IMR-90 (cell line): ENCODE data around the gene ZNF611. TPM values are rescaled to one million over a fixed set of nuclear protein-coding genes. Genes with fewer than 3 reads are reported as not detected.

Source experiments
- ATAC-seq: fragments of 200-7000 bp; cut with Tn5 transposase; 2 replicates; pipeline ENCODE4 v1.9.1; 2020; ENCODE audit warnings: low read depth, mild to moderate bottlenecking, moderate library complexity
- BruUV-seq: library from RNA; stranded (reverse); fragments of 400-500 nt; replicated peaks from 2 replicates; lab custom pipeline; 2021; lab: Mats Ljungman, UMichigan
- CTCF ChIA-PET: fragments of 300-600 bp; formaldehyde crosslinking; extraction: SDS; loops from one replicate; lab custom pipeline; 2021; ENCODE audit warnings: antibody characterized with exemption; lab: Yijun Ruan, JAX
- POLR2A ChIA-PET: fragments of 300-600 bp; sonication (Branson Sonifier 250); formaldehyde crosslinking; loops from one replicate; lab custom pipeline; 2022; ENCODE audit warnings: antibody characterized with exemption; ENCODE audit not compliant: unreplicated experiment; lab: Charles Lee
- DNase-seq: peaks from one replicate; pipeline ENCODE4 v3.0.0; 2013
- H2AFZ ChIP-seq: replicated peaks from 2 replicates; pipeline ENCODE3; 2013; ENCODE audit warnings: low read length, mild to moderate bottlenecking; ENCODE audit not compliant: poor library complexity
- H2AK5ac ChIP-seq: 2 replicates; pipeline ENCODE4 v1.6.1; 2013; ENCODE audit warnings: low read depth, low read length, inconsistent platforms
- H2AK9ac ChIP-seq: replicated peaks from 2 replicates; pipeline ENCODE3; 2013; ENCODE audit warnings: mild to moderate bottlenecking, low read depth, low read length, moderate library complexity; ENCODE audit not compliant: poor library complexity
- H2BK120ac ChIP-seq: 2 replicates; pipeline ENCODE4 v1.6.1; 2013; ENCODE audit warnings: low read depth, low read length, inconsistent platforms
- H2BK15ac ChIP-seq: 3 replicates; pipeline ENCODE4 v1.6.1; 2013; ENCODE audit warnings: low read depth, low read length, inconsistent platforms
- H2BK20ac ChIP-seq: 2 replicates; pipeline ENCODE4 v1.6.1; 2013; ENCODE audit warnings: low read depth, mild to moderate bottlenecking, inconsistent platforms, low read length, moderate library complexity
- H2BK5ac ChIP-seq: 2 replicates; pipeline ENCODE4 v1.6.1; 2013; ENCODE audit warnings: mild to moderate bottlenecking, low read depth, low read length, inconsistent platforms; ENCODE audit not compliant: poor library complexity, severe bottlenecking
- H3K14ac ChIP-seq: replicated peaks from 2 replicates; pipeline ENCODE4 v1.6.1; 2013; ENCODE audit warnings: low read depth, low read length, inconsistent platforms
- H3K18ac ChIP-seq: 2 replicates; pipeline ENCODE4 v1.6.1; 2013; ENCODE audit warnings: low read depth, low read length, control low read depth
- H3K23ac ChIP-seq: 2 replicates; pipeline ENCODE4 v1.6.1; 2013; ENCODE audit warnings: low read depth, low read length, inconsistent platforms
- H3K27ac ChIP-seq: 2 replicates; pipeline ENCODE4 v1.5.1; 2013; ENCODE audit warnings: mild to moderate bottlenecking, control low read depth, low read length; ENCODE audit not compliant: insufficient read depth
- H3K27me3 ChIP-seq: 2 replicates; pipeline ENCODE4 v1.6.1; 2013; ENCODE audit warnings: low read length; ENCODE audit not compliant: control insufficient read depth, insufficient read depth
- H3K36me3 ChIP-seq: 2 replicates; pipeline ENCODE4 v1.6.1; 2013; ENCODE audit warnings: low read length, mixed read lengths; ENCODE audit not compliant: control insufficient read depth, insufficient read depth
- H3K4ac ChIP-seq: 2 replicates; pipeline ENCODE4 v1.6.1; 2013; ENCODE audit warnings: low read depth, low read length, inconsistent platforms
- H3K4me1 ChIP-seq: 2 replicates; pipeline ENCODE4 v1.6.1; 2013; ENCODE audit warnings: low read length, mixed read lengths; ENCODE audit not compliant: control insufficient read depth, insufficient read depth
- H3K4me2 ChIP-seq: 2 replicates; pipeline ENCODE4 v1.6.1; 2013; ENCODE audit warnings: low read depth, mild to moderate bottlenecking, control low read depth, low read length, moderate library complexity
- H3K4me3 ChIP-seq: 2 replicates; pipeline ENCODE4 v1.5.1; 2013; ENCODE audit warnings: low read depth, mild to moderate bottlenecking, control low read depth, low read length, moderate library complexity; ENCODE audit not compliant: insufficient read depth
- H3K56ac ChIP-seq: 2 replicates; pipeline ENCODE4 v1.6.1; 2013; ENCODE audit warnings: low read length, inconsistent platforms; ENCODE audit not compliant: insufficient read depth; ENCODE audit errors: extremely low read depth
- H3K79me1 ChIP-seq, 2 experiments: 2 replicates each; pipeline ENCODE4 v1.6.1; 2013; ENCODE audit warnings: low read length in 2 of 2, inconsistent platforms in 1 of 2, low read depth in 1 of 2
- H3K9ac ChIP-seq: 2 replicates; pipeline ENCODE4 v1.6.1; 2013; ENCODE audit warnings: low read depth, low read length, control low read depth
- H3K9me1 ChIP-seq: 2 replicates; pipeline ENCODE4 v1.6.1; 2013; ENCODE audit warnings: low read length, inconsistent platforms; ENCODE audit not compliant: insufficient read depth
- H3K9me3 ChIP-seq: 2 replicates; pipeline ENCODE4 v1.6.1; 2013; ENCODE audit warnings: low read length; ENCODE audit not compliant: control insufficient read depth, insufficient read depth
- H4K20me1 ChIP-seq: 2 replicates; pipeline ENCODE4 v1.6.1; 2013; ENCODE audit warnings: low read length, inconsistent platforms; ENCODE audit not compliant: insufficient read depth
- H4K5ac ChIP-seq: 2 replicates; pipeline ENCODE4 v1.6.1; 2013; ENCODE audit warnings: mild to moderate bottlenecking, low read depth, low read length, control low read depth
- H4K8ac ChIP-seq, 2 experiments: 2 replicates each; pipeline ENCODE4 v1.6.1; 2013; ENCODE audit warnings: low read depth in 2 of 2, low read length in 2 of 2, control low read depth in 1 of 2, inconsistent platforms in 1 of 2
- H4K91ac ChIP-seq: 2 replicates; pipeline ENCODE4 v1.6.1; 2013; ENCODE audit warnings: low read depth, low read length, inconsistent platforms; ENCODE audit not compliant: insufficient read depth
- CTCF ChIP-seq: conservative IDR thresholded peaks from 2 replicates; pipeline ENCODE4 v1.5.1; 2012; ENCODE audit warnings: mild to moderate bottlenecking, low read depth, low read length, improper control_type of control experiment
- FOS ChIP-seq: fragments of 150-350 bp; IDR thresholded peaks from 2 replicates; pipeline ENCODE4 v1.6.1; 2016; ENCODE audit warnings: low read depth, low read length
- MAZ ChIP-seq: IDR thresholded peaks from 2 replicates; pipeline ENCODE4 v1.6.1; 2012; ENCODE audit warnings: low read depth, mild to moderate bottlenecking, low read length, improper control_type of control experiment, moderate library complexity, borderline replicate concordance
- MXI1 ChIP-seq: IDR thresholded peaks from 2 replicates; pipeline ENCODE4 v1.6.1; 2012; ENCODE audit warnings: low read depth, mild to moderate bottlenecking, low read length, moderate library complexity, borderline replicate concordance
- RCOR1 ChIP-seq: IDR thresholded peaks from 2 replicates; pipeline ENCODE4 v1.6.1; 2012; ENCODE audit warnings: mild to moderate bottlenecking, low read length, improper control_type of control experiment; ENCODE audit not compliant: insufficient replicate concordance
- SMC3 ChIP-seq: fragments of 150-350 bp; IDR thresholded peaks from 2 replicates; pipeline ENCODE4 v1.6.1; 2016; ENCODE audit warnings: low read depth, mild to moderate bottlenecking, antibody characterized with exemption, low read length, moderate library complexity
- WGBS, 2 experiments: methylation state at CpG; one replicate each; pipeline versions ENCODE4 v1.1.5 to v1.1.7; 2013; ENCODE audit warnings: missing lambda C conversion rate in 2 of 2; ENCODE audit not compliant: insufficient read length in 1 of 2; ENCODE audit errors: extremely low coverage in 2 of 2; 5-methylcytosine and 5-hydroxymethylcytosine counted together
- dilution Hi-C: fragments of 300-500 bp; cut with HindIII; formaldehyde crosslinking; loops from one replicate; pipeline ENCODE4 v1.14.3; 2018; ENCODE audit warnings: low sequenced_read_pairs; ENCODE audit not compliant: unreplicated experiment
- in situ Hi-C: fragments of 300-500 bp; cut with MboI; formaldehyde crosslinking; loops from 3 replicates; pipeline ENCODE4 v1.14.3; 2019; ENCODE audit warnings: low sequenced_read_pairs, inconsistent platforms, mixed read lengths
- intact Hi-C: fragments of 100-400 bp; cut with micrococcal nuclease; formaldehyde crosslinking; loops from 2 replicates; pipeline ENCODE4 v1.10.0; 2022
- polyA plus RNA-seq, 3 experiments: library from polyadenylated mRNA; depleted of rRNA; stranded (reverse); fragments of >200 nt; gene quantifications; 2 replicates each; pipeline ENCODE4 v1.2.3, GENCODE V29; 2012; ENCODE audit warnings: low replicate concordance in 1 of 3
- total RNA-seq: library from RNA; depleted of rRNA; stranded (reverse); fragments of >200 nt; gene quantifications from 2 replicates; pipeline ENCODE4 v1.2.3, GENCODE V29; 2012; rRNA removed

Gene ZNF611
- total and polyA plus RNA-seq, 2 of the 4 experiments (the other 2 are of a cell fraction), result 3.8 to 8.8 TPM

GRCh38 chr19:52653161-52653560, 81.7 kb downstream of the ZNF611 start:
- TF ChIP-seq FOS, result no peak
- TF ChIP-seq MAZ, result no peak
- TF ChIP-seq CTCF, result no peak
- TF ChIP-seq RCOR1, result no peak
- TF ChIP-seq SMC3, result no peak
- TF ChIP-seq MXI1, result no peak
- in situ Hi-C loops, result no loop called here
- WGBS, 2 experiments, result 100% methylated on average over 1 of the region's 4 CpGs; no CpG with 5 or more reads in 1 of the 2 experiments
- Histone ChIP-seq H4K8ac (no peak overlapping the region), H3K27ac (no peak overlapping the region), H2BK5ac (no peak overlapping the region), H3K14ac (no peak overlapping the region), H2BK120ac (no peak overlapping the region), H2AK5ac (no peak overlapping the region), H4K20me1 (peaks cover 4% of the 10 kb centered on the region), H4K91ac (no peak overlapping the region), H3K56ac (no peak overlapping the region), H4K5ac (no peak overlapping the region), H2BK20ac (no peak overlapping the region), H3K4me1 (peaks cover 7% of the 10 kb centered on the region), H2AK9ac (no peak overlapping the region), H3K9ac (no peak overlapping the region), H3K23ac (no peak overlapping the region), H3K9me1 (peaks cover 7% of the 10 kb centered on the region), H3K4ac (no peak overlapping the region), H3K4me3 (no peak overlapping the region), H3K4me2 (no peak overlapping the region), H3K27me3 (no peaks in the 10 kb centered on the region), H2AFZ (no peak overlapping the region), H2BK15ac (no peak overlapping the region), H3K36me3 (peaks cover 23% of the 10 kb centered on the region), H3K18ac (no peak overlapping the region), H3K79me1 (peaks cover 22 to 26% of the 10 kb centered on the region in 2 experiments), H3K9me3 (no peaks in the 10 kb centered on the region)
- CTCF ChIA-PET, result no interaction called here
- dilution Hi-C loops, result no loop called here
- BruUV-seq, result no TSS peak
- intact Hi-C loops, result no loop called here
- DNase-seq (no peak), ATAC-seq (no peak)
- POLR2A ChIA-PET, result no interaction called here

Other genes with a start within 250 kb of the ZNF611 start
- 19.9 and 22.8 TPM in 2 replicates for gene ZNF808, start 207.4 kb downstream of the ZNF611 start, total RNA-seq
- gene ZNF808, start 207.4 kb downstream of the ZNF611 start, polyA plus RNA-seq (2012; rRNA removed), result 2.3 and 3.6 TPM in 2 replicates
- 12.2 and 12.5 TPM in 2 replicates for gene ZNF701, start 164.8 kb downstream of the ZNF611 start, total RNA-seq
- gene ZNF701, start 164.8 kb downstream of the ZNF611 start, polyA plus RNA-seq (2012; rRNA removed), result 3.1 and 3.8 TPM in 2 replicates
- gene ZNF83, start 96.7 kb downstream of the ZNF611 start, total RNA-seq, result 36.9 and 42.8 TPM in 2 replicates
- 22.3 and 32.9 TPM in 2 replicates for gene ZNF83, start 96.7 kb downstream of the ZNF611 start, polyA plus RNA-seq (2012; rRNA removed)
- gene ZNF600, start 51.7 kb upstream of the ZNF611 start, total RNA-seq, result 3.9 and 4.1 TPM in 2 replicates
- gene ZNF600, start 51.7 kb upstream of the ZNF611 start, polyA plus RNA-seq (2012; rRNA removed), result 4.0 and 4.4 TPM in 2 replicates
- gene ZNF28, start 86.6 kb upstream of the ZNF611 start, total RNA-seq, result 18.9 and 24.7 TPM in 2 replicates
- 3.5 and 4.4 TPM in 2 replicates for gene ZNF28, start 86.6 kb upstream of the ZNF611 start, polyA plus RNA-seq (2012; rRNA removed)
- 19.2 and 20.1 TPM in 2 replicates for gene ZNF468, start 122.6 kb upstream of the ZNF611 start, total RNA-seq
- gene ZNF468, start 122.6 kb upstream of the ZNF611 start, polyA plus RNA-seq (2012; rRNA removed), result 3.7 and 6.2 TPM in 2 replicates
- 4.7 and 5.0 TPM in 2 replicates for gene ZNF320, start 162.6 kb upstream of the ZNF611 start, total RNA-seq
- 1.9 and 3.4 TPM in 2 replicates for gene ZNF320, start 162.6 kb upstream of the ZNF611 start, polyA plus RNA-seq (2012; rRNA removed)
- gene ZNF888, start 188.4 kb upstream of the ZNF611 start, total RNA-seq, result 6.1 TPM in 2 replicates
- gene ZNF888, start 188.4 kb upstream of the ZNF611 start, polyA plus RNA-seq (2012; rRNA removed), result 0.50 and 0.82 TPM in 2 replicates
- gene ZNF816, start 227.8 kb upstream of the ZNF611 start, total RNA-seq, result 10.0 and 12.0 TPM in 2 replicates
- 1.2 and 1.6 TPM in 2 replicates for gene ZNF816, start 227.8 kb upstream of the ZNF611 start, polyA plus RNA-seq (2012; rRNA removed)